KMS-11 (cell line): ENCODE measurements around the gene MED13L.

Source experiments
- H2AFZ ChIP-seq: fragments of 200-600 bp; sonication (generic); 2 replicates; pipeline ENCODE4 v1.6.1; 2016; ENCODE audit warnings: antibody characterized with exemption, mixed run types, low read depth
- H3K27ac ChIP-seq: fragments of 200-600 bp; sonication (generic); 2 replicates; pipeline ENCODE4 v1.6.1; 2016; ENCODE audit warnings: mild to moderate bottlenecking, mixed run types
- H3K27me3 ChIP-seq: fragments of 200-600 bp; sonication (generic); 2 replicates; pipeline ENCODE4 v1.6.1; 2017; ENCODE audit warnings: mild to moderate bottlenecking, low read depth, mixed run types, moderate library complexity; ENCODE audit not compliant: insufficient read depth
- H3K36me3 ChIP-seq: fragments of 200-600 bp; sonication (generic); 2 replicates; pipeline ENCODE4 v1.6.1; 2017; ENCODE audit warnings: mild to moderate bottlenecking, mixed run types; ENCODE audit not compliant: insufficient read depth
- H3K4me1 ChIP-seq: fragments of 200-600 bp; sonication (generic); 2 replicates; pipeline ENCODE4 v1.6.1; 2016; ENCODE audit warnings: mild to moderate bottlenecking, low read depth, mixed run types; ENCODE audit not compliant: poor library complexity, severe bottlenecking
- H3K4me2 ChIP-seq: fragments of 200-600 bp; sonication (generic); 2 replicates; pipeline ENCODE4 v1.7.0; 2016; ENCODE audit warnings: mild to moderate bottlenecking, mixed run types
- H3K4me3 ChIP-seq: fragments of 200-600 bp; sonication (generic); IDR thresholded peaks from 2 replicates; pipeline ENCODE4 v1.6.1; 2017; ENCODE audit warnings: low read depth, low read length, mixed read lengths; ENCODE audit not compliant: insufficient read depth
- H3K79me2 ChIP-seq: fragments of 200-600 bp; sonication (generic); 2 replicates; pipeline ENCODE4 v1.6.1; 2016; ENCODE audit warnings: low read depth, mixed run types; ENCODE audit not compliant: insufficient read depth
- H3K9ac ChIP-seq: fragments of 200-600 bp; sonication (generic); 2 replicates; pipeline ENCODE4 v1.6.1; 2016; ENCODE audit warnings: mild to moderate bottlenecking, mixed run types
- H4K20me1 ChIP-seq: fragments of 200-600 bp; sonication (generic); 2 replicates; pipeline ENCODE4 v1.6.1; 2016; ENCODE audit warnings: mild to moderate bottlenecking, mixed run types; ENCODE audit not compliant: insufficient read depth
- TF ChIP-seq, protein P1 (sequence below): fragments of 200-600 bp; sonication (generic); conservative IDR thresholded peaks from 2 replicates; pipeline ENCODE4 v1.6.1; 2017; ENCODE audit warnings: low read depth, mild to moderate bottlenecking, antibody characterized with exemption, low read length, moderate library complexity, mixed read lengths

The MED13L gene

DNA sequence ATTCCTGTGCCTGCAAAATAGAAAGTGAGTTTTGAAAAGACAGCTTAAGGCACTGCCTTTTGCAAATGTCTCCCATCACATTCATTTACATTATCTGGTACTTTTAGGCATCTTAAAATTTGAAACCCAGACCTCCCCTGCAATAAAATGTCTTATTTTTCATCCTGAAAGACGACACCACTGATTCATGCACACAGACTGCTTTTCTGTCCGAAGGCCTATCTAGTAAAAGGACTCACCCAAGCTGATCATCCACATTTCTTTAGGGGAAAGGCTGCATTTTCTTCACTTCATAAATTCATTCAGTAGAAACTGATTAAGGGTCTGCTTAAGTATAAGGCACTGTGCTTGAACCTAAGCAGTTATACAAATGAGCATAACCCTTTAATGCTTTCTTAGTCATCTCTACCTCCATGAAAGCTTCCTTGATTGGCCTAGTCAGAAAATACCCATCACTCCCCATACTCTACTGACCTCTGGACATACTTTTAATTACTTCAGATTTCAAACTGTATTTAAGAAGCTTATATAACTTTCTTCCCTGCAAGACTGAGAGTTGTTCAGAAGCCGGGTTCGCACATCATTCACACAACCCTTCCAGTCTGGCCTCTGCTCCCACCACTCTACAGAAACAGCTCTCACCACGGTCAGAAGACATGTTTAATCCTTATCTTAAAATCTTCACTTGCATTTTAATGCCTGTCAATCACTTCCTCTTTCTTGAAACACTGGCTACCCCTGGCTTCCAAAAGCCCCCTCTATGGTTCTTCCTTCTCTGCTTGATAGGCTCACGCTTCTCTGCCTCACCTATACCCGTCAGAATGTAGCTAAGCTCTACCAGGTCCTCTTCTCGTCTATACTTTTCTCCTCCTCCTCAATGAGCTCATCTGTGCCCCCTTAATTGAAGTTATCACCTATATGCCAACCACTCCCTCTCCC lies 288.6 kb downstream of the MED13L start:
- Histone ChIP-seq H3K36me3 (no peaks in the 10 kb centered on the region), H3K4me2 (no peak overlapping the region), H3K9ac (no peak overlapping the region), H3K27me3 (no peaks in the 10 kb centered on the region), H3K27ac (no peak overlapping the region), H3K79me2 (no peaks in the 10 kb centered on the region), H2AFZ (no peak overlapping the region), H3K4me1 (no peaks in the 10 kb centered on the region), H3K4me3 (no peak overlapping the region), H4K20me1 (no peaks in the 10 kb centered on the region)
- TF ChIP-seq, protein P1, sequence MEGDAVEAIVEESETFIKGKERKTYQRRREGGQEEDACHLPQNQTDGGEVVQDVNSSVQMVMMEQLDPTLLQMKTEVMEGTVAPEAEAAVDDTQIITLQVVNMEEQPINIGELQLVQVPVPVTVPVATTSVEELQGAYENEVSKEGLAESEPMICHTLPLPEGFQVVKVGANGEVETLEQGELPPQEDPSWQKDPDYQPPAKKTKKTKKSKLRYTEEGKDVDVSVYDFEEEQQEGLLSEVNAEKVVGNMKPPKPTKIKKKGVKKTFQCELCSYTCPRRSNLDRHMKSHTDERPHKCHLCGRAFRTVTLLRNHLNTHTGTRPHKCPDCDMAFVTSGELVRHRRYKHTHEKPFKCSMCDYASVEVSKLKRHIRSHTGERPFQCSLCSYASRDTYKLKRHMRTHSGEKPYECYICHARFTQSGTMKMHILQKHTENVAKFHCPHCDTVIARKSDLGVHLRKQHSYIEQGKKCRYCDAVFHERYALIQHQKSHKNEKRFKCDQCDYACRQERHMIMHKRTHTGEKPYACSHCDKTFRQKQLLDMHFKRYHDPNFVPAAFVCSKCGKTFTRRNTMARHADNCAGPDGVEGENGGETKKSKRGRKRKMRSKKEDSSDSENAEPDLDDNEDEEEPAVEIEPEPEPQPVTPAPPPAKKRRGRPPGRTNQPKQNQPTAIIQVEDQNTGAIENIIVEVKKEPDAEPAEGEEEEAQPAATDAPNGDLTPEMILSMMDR = no peak

DNA sequence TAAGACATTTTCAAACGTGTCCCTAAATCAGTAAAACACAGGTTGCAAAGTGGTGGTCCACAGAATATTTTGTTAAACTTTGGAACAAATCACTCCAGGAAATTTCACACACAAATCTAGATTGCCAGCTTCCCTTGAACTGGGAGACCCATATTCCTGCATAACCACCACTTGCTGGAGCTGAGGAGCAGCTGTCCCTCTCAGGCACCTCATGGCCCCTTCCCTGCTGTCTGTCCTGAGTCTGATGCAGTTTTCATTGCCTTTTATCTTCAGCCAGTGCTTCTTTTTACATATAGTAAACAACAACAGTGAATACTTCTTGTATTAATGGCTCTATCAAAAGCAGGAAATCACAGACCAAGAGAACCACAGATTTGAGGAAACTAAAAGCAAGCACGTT lies 289.3 kb downstream of the MED13L start:
- Histone ChIP-seq H3K4me1 (no peaks in the 10 kb centered on the region), H3K36me3 (no peaks in the 10 kb centered on the region), H3K27me3 (no peaks in the 10 kb centered on the region), H4K20me1 (no peaks in the 10 kb centered on the region), H2AFZ (no peak overlapping the region), H3K4me3 (no peak overlapping the region), H3K4me2 (no peak overlapping the region), H3K79me2 (no peaks in the 10 kb centered on the region), H3K9ac (no peak overlapping the region), H3K27ac (no peak overlapping the region)
- TF ChIP-seq, protein P1 = no peak

DNA sequence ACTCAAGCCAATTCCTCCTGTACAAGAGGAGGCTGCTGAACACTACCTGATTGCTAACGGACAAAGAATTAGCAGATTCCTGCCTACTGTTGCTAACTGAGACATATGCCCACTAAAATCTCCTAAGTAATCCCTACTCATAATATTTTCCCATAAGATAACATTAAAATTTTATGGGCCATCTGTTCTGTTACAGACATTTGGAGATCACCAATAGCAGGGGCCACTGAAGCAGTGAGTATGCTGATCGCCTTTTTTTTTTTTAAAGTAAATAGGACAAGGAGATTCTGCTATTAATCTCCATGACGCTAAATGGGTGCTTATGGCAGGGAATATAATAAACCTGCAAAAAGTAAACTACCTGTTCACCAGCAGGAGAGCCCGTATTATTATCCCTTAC lies 292.9 kb downstream of the MED13L start:
- TF ChIP-seq, protein P1 = no peak
- no peaks in the 10 kb centered on the region for H3K4me1 ChIP-seq
- H3K27ac ChIP-seq = no peak overlapping the region
- H3K4me3 ChIP-seq = no peak overlapping the region
- no peaks in the 10 kb centered on the region for H3K79me2 ChIP-seq
- H3K36me3 ChIP-seq = no peaks in the 10 kb centered on the region
- H2AFZ ChIP-seq = no peak overlapping the region
- H3K27me3 ChIP-seq = no peaks in the 10 kb centered on the region
- H3K9ac ChIP-seq = no peak overlapping the region
- no peak overlapping the region for H3K4me2 ChIP-seq
- H4K20me1 ChIP-seq = no peaks in the 10 kb centered on the region

DNA sequence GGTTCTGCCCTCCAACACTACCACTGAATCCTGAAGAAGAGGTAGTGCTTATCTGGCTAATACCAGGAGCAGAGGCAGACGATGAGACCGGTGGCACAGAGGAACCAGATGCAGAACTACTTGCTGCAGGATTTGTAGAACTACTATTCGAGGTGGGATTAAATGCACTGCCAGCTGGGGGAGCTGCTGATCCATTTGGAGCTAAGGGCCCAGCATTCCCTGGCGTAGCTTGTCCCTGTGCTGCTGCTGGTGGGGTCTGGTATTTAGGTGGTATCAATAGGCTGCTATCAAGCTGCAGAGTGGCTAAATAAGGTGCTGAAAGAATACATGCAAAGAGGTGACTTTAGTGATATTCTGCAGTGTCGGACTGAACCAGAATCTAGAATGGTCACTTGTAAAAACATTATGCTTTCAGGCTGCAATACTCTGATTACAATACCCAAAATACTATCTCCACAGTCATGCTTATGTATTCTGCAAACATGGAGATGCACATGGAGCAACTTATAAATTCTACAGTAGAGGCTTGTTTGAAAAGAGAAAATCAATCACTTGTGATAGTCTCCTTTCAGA lies 294.2 kb downstream of the MED13L start:
- H3K27me3 ChIP-seq = no peaks in the 10 kb centered on the region
- H3K4me1 ChIP-seq = no peaks in the 10 kb centered on the region

More for the DNA sequence above, 294.2 kb downstream of the MED13L start:
- no peak overlapping the region for H3K4me3 ChIP-seq
- H3K36me3 ChIP-seq = no peaks in the 10 kb centered on the region
- no peak overlapping the region for H3K9ac ChIP-seq
- no peak overlapping the region for H3K27ac ChIP-seq
- H3K4me2 ChIP-seq = no peak overlapping the region
- no peak overlapping the region for H2AFZ ChIP-seq
- no peaks in the 10 kb centered on the region for H3K79me2 ChIP-seq
- no peaks in the 10 kb centered on the region for H4K20me1 ChIP-seq
- TF ChIP-seq, protein P1 = peak; percentile 34
